HG03469 (cell line): ENCODE measurements around the gene BOK.

Experiments used
- ATAC-seq: cut with Tn5 transposase; IDR thresholded peaks from one replicate; pipeline ENCODE4 v1.9.1; 2021; ENCODE audit warnings: mild to moderate bottlenecking, moderate library complexity, moderate number of reproducible peaks; ENCODE audit not compliant: unreplicated experiment

The BOK gene

DNA sequence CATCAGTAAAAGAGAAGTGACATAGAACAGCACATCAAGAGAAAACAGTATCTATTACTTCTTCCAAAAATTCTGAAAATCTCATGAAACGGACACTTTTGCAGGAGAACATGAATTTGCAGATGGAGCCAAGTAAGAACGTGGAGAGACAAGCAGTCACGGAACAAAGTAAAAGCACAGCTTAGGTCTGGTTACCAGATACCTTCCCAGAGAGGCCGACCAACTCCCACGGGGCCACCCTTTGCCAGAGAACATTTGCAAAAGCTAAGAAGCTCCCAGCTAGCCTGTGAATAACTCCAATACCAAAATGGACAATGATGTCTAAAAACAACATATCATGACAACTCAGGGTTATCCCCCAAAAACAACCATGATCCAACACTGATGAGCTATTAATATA lies 39.5 kb downstream of the BOK start:
- no peak for ATAC-seq

GRCh38 chr2:241598487-241598886 lies 39.9 kb downstream of the BOK start:
- no peak for ATAC-seq

GRCh38 chr2:241599615-241600014 lies 41.1 kb downstream of the BOK start:
- no peak for ATAC-seq

- ATAC-seq: no peak
Observed at GRCh38 chr2:241601841-241602240, 43.3 kb downstream of the BOK start.

- no peak for ATAC-seq
Observed at GRCh38 chr2:241602720-241603119, 44.2 kb downstream of the BOK start.

DNA sequence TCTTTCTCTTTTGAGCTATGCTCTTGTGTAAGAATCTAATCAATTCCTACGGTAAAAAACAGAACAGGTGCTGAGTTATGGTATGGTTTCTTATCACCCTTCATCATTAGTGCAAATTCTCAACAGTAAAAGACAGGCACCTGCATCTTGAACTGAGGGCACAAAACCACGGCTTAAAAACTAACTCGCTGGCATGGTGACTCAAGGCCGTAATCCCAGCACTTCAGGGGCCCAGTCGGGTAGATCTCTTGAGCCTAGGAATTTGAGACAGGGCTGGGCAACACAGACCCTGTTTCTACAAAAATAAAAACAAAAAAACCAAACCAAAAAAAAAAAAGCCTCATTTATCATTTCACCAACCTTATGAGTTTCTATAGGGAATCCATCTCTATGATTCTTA lies 45.1 kb downstream of the BOK start:
- no peak for ATAC-seq

DNA sequence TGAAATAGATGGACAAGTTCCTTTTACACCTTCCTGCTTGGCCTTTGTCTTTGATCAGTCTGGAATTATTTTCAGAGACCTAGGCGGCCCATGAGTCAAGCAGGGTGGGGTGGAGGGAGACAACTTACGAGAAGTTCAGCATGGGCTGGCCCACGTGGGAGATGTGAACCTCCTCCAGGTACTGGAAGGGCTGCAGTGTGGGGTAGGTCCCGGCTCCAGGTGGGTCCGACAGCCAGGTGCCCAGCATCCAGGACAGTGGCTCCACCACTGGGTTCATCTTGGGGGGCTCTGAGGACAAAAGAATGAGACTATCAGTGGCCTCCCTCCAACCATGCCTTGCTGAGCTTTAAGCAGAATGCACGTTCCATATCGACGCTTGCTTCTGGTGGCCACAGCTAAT lies 47.6 kb downstream of the BOK start:
- no peak for ATAC-seq

DNA sequence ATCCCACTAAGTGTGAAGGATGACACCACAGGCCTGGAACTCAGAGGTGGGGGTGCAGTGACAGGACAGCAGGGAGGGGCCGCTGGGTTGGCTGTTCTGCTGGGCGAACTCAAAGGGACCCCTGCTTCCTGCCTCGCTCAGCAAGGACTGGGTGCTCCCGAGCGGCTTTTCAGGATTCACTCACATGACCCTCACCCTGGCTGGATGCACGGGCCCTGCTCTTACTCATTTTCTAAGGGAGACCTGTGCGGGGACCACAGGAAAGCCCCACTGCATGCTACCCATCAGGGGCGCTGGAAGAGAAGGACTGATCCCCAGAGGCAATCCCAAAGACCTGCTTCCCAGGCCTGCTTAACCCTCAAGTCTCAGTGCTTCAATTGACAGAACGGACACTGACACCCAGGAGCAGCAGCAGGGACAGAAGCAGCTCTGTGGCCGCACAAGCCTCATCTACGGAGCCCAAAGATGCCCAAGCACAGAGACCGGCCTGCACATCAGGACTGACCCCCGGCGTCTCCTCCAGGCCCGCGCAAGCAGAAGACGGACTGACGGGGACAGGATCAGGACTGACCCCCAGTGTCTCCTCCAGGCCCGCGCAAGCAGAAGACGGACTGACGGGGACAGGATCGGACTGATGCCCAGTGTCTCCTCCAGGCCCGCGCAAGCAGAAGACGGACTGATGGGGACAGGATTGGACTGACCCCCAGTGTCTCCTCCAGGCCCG lies 48.8 kb downstream of the BOK start:
- ATAC-seq: no peak

DNA sequence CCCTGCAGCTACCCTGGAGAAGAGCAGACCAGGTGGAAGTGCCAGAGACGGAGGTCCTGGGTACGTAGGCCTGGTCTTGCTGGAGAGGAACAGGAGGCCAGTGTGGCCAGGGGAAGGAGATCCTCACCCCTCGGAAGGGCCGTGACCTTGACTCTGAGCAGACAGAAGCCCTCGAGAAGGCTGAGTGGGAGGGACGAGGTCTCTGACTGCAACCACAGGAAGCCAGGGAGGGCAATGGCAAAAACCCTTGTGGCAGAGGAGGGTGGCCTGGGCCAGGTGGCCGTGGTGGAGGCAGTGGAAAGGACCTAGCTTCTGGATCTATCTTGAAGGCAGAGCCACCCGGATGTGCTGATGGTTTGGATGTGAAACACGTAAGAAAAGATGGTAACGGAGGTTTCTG lies 50.3 kb downstream of the BOK start:
- no peak for ATAC-seq

- ATAC-seq: peak; percentile 72
Observed at GRCh38 chr2:241609859-241610793, 51.6 kb downstream of the BOK start.

- ATAC-seq: no peak
Observed at GRCh38 chr2:241611062-241611461, 52.5 kb downstream of the BOK start.

DNA sequence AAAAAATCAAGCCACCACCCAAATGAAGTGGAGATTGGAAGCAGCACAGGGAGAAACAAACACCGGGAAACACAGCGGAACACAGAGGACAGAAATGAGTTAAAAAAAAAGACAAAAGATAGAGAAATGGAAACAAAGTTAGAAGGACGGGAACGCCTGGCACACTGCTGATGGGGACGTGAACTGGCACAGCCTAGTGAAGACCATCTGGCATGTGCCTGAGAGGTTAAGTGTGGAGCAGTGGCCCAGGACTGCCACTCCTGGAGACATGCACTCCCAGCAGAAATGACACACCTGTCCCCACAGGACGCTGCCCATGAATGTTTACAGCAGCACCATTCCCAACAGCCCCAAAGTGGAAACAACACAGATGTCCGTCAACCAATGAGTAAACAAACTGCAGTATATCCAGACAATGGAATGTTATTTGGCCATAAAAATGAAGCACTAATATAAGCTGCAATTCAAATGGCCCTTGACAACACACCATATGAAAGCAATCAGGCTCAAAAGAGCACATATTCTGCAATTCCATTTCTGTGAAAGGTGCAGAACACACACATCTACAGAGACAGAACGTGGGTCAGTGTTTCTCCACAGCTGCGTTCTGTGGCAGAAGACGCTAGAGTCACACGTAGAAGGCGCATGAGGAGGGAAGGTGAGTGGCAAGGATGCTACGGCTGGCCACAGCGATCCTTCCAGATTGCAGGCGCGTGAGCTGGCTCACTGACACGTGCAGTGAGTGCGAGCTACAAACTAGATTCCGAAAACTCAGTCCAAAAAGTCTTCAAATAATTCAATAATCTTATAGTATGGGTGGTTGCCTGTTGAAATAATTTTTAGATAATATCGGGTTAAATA lies 53.8 kb downstream of the BOK start:
- no peak for ATAC-seq

DNA sequence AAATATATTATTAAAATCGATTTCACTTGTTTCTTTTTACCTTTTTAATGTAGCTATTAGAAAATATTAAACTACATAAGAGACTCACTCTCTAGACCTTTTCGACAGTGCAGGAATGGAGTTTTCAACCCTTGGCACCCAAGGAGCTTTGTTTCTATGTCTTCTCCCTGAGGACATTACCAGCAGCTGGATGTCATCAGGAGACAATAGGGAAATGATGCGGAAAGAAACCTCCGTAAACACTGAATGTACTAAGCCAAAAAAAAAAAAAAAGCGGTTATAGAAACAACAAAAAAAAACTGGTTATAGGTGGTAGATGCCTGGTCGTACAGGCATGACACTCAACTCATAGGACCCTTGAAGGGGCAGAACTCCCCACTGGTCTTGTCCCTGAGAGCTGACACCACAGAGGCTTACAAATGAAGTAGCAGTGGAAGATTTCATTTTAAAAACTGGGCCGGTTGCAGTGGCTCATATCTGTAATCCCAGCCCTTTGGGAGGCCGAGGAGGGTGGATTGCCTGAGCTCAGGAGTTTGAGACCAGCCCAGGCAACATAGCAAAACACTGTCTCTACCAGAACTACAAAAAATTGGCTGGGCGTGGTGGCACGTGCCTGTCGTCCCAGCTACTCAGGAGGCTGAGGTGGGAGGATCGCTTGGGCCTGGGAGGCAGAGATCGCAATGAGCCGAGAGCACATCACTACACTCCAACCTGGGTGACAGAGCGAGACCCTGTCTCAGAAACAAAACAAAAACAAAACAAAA lies 54.7 kb downstream of the BOK start:
- ATAC-seq: no peak

DNA sequence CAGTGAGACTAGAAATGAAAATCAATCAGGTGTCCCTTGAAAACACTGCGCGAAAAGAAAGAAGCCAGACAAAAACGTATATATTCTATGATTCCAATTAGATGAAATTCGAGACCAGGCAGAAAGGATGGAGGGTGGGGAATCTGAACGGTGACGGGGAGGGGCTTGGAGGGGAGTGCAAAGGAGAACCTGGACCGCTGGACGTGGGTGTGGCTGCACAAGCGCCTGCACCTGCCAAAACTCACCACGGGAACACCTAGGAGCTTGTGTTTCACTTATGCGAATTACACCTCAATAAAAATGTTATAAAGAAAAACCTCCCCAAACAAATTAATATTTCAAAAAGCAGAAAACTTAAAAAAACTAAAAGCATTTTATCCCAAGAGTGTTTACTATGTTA lies 56.5 kb downstream of the BOK start:
- ATAC-seq: no peak

DNA sequence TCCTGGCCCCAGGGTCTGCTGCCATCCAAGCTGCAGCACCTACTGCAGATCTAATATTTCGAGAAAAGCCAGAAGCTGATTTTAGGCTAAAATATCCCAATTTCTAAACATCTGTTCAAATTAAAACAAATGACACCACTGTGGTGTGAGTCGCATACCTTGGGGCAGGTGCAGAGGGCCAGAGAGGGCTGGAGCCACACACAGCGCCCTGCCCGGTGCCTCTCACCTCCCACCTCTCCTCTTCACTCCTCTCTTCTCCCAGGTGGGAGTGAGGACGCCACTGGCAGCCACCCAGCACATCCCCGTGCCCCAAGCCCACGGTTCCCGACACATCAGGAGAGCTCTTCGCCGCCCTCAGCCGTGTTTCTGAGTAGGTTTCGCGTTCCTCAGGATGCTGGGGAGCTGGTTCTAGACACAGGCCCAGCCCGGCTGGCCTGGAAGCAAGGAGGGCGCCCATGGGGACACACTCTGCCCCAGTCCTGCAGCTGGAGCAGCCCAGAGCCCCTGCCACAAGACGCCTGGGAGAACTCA lies 57.0 kb downstream of the BOK start:
- ATAC-seq: no peak

DNA sequence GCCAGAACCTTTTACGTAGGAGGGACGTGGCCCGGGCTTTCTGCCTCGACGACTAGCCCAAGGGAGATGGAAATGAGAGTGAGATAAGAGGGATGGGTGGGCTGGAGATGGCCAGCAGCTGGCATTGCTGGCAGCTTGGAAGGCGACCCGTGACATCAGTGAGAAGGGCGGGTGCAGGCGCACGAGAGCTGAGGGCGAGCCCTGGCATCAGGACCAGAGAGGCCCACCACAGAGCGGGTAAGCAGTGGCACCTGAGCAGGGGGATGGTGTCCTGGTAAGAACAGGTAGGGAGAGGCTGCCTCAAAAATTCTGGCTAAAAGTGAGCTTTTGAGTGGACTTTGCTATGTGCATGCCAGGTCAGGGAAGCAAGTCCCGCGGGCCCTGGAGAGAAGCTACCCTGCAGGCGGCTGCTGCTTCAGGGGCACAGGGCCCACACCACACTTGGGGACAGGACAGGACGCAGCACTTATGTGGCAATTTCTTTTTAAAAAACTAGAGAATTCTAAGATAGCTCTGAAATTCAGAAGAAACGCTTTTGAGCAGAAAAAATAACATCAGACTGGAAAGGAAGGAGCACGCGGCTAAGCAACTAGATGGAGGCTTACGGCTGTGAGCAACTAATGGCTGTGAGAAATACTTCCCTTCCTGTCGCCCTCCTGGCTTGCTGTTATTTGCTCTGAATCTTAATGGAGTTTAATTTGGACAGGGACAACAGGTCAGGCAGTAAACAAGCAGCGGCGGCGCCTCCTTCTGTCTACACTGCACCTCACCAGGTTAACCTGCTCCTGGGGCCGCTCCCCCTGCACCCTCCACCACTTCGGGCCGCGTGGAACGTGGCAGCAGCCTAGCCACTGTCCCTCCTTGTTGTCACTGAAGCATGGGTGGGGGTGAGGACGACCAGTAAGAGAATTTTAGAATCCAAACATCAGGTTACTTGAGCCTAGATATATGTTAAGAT lies 57.9 kb downstream of the BOK start:
- no peak for ATAC-seq

DNA sequence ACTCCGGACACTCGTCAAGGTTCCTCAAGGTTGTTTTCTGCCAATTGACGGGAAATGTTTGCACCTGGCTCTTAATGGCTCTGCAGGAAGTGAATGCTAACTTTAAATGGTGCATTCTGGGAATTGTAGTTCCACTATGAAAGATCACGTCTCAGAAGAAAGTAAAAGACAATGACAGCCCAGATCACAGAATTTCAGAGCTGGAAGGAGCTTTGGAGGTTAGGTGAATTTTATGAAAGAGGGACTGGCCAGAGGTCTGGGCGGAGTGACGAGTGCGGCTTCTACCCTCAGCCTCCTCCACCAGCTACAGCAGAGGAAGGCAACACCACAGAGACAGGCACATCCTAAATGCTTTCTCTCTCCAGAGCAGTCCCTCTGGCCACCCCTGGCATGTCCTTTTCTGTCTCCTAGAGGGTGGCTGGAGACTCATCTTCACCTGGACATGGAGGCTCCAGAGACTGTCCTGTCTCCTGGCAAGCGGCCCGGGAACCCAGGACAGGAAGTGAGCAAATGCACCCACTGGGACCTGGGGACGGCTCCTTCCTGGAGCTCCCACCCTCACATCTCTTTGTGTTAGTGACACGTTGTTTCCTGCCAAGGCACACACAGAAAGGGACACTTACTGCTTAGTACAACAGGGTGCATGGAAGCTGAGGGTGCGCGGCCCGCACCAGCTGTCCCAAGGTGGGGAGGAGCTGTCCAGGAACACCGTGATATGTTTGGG lies 59.0 kb downstream of the BOK start:
- no peak for ATAC-seq

DNA sequence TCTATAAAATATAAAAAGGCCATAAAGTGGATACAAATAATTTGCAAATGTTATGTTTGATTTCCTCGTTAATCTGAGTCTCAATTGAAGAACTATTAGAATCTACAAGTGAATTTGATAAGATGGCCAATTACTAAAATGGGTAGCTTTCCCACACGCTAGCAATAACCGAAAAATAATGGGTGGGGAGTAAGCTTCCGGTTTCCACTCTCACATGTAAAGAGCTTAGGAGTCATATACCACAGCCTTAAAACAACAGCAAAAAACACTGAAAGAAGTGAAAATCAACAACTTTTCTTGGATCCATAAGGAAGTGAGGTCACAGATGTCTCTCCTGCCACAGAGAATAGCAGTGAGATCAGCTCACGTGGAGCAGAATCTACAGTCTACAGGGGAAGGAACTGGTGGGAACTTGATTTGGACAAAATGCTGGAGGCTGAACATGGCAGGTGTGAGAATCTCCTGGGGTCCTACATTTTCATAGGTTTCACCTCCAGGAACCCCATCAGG lies 59.8 kb downstream of the BOK start:
- ATAC-seq: no peak
